Activated naive CD4-positive, alpha-beta T cell treated with anti-CD3 and anti-CD28 coated beads for 36 hours (primary cell): ENCODE measurements around the gene MMEL1. TPM values are rescaled to one million over a fixed set of nuclear protein-coding genes. Genes with fewer than 3 reads are reported as not detected.
"Not testable (repeated sequence)": the region's sequence is repeated elsewhere in the genome, so short reads cannot be mapped to it uniquely, and the experiment has no call there.

ENCODE experiments used
- CTCF ChIA-PET: fragments of 350-600 bp; sonication (Branson Sonifier 250); formaldehyde crosslinking; loops from one replicate; lab custom pipeline; 2021; ENCODE audit warnings: antibody characterized with exemption; lab: Charles Lee
- DNase-seq: peaks from one replicate; pipeline ENCODE4 v3.0.0-alpha.2; 2020
- H3K27ac Mint-ChIP-seq: one replicate; pipeline ENCODE4 v1.8.0; 2021; ENCODE audit warnings: mild to moderate bottlenecking, mixed read lengths
- H3K27me3 Mint-ChIP-seq: one replicate; pipeline ENCODE4 v1.8.0; 2021; ENCODE audit warnings: low read depth, mixed read lengths
- H3K36me3 Mint-ChIP-seq: one replicate; pipeline ENCODE4 v1.8.0; 2021; ENCODE audit warnings: low read depth, mixed read lengths
- H3K4me1 Mint-ChIP-seq: one replicate; pipeline ENCODE4 v1.8.0; 2021; ENCODE audit warnings: low read depth, mixed read lengths
- H3K4me3 Mint-ChIP-seq: one replicate; pipeline ENCODE4 v1.8.0; 2021; ENCODE audit warnings: mild to moderate bottlenecking, moderate library complexity, mixed read lengths
- H3K9me3 Mint-ChIP-seq: one replicate; pipeline ENCODE4 v1.8.0; 2021; ENCODE audit warnings: mixed read lengths
- intact Hi-C: fragments of 100-400 bp; cut with micrococcal nuclease; formaldehyde crosslinking; loops from one replicate; pipeline ENCODE4 v1.15.1; 2023
- total RNA-seq, 2 experiments: library from RNA; stranded (reverse); gene quantifications; one replicate each; pipeline ENCODE4 v1.2.3, GENCODE V29; 2021

MMEL1 gene
- total RNA-seq, 2 experiments from 2014 or later = 1.2 to 1.5 TPM

DNA sequence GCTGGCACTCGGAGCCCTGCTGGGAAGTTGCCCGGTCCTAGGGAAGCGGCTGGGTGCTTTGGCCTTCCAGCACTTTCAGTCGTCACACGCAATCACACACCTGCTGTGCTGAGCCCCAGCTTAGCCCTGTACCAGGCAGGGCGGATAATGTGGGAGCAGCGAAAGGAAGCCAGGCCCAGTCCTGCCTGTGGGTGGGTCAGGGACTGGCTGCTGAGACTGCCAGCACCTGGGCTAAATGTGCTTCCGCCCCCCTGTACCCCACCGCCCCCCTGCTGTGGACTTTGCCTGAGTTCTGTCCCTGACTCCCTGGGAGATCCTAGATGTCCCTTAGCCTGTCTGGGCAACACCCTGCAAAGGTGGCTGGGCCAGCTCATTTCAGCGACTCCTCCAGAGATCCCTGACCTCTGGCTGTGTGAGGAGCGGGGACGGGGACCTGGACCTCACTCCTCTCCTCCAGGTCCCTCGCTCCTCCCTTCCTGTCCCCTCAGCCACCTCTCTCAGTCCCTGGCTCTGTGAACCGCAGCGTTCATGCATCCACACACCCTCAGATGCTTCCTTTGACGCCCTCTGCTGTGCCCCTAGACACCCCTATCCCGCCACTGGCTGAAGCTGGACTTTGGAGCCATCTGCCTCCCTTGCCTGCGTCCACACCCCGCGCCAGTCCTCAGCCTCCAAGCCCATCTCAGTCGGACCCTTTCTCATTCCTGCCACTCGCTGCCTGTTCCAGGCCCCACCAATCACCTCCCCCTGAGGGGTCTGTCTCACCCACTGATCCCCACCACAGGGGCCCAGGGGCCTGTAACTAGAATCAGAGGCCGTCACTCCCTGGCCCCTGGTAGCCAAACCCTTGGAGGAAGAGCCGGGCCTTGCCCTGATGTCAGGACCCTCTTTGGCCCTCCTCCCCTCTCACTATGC, 1.4 kb downstream of the MMEL1 start:
- Mint-ChIP-seq H3K9me3 (peaks cover 5% of the 10 kb centered on the region), H3K27me3 (peaks cover 28% of the 10 kb centered on the region), H3K36me3 (no peaks in the 10 kb centered on the region), H3K4me3 (no peak overlapping the region), H3K4me1 (peaks cover 9% of the 10 kb centered on the region), H3K27ac (no peak overlapping the region)
- intact Hi-C loops = no loop called here
- CTCF ChIA-PET = no interaction called here
- DNase-seq = no peak

DNA sequence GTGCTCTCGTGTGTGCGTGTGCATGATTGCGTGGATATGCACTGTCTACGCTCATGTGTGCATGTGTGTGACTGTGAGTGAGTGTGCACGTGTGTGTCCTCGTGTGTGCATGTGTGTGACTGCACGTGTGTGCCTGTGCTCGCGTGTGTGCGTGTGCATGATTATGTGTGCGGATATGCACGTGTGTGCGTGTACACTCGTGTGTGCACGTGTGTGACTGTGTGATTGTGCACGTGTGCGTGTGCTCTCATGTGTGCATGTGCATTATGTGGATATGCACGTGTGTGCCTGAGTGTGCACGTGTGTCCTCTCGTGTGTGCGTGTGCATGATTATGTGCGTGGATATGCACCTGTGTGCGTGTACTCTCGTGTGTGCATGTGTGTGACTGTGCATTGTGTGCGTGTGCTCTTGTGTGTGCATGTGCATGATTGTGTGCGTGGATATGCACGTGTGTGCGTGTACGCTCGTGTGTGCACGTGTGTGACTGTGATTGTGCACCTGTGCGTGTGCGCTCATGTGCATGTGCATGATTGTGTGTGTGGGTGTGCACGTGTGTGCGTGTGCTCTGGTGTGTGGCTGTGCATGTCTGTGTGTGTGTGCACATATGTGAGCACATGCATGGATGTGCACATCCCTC, 2.2 kb downstream of the MMEL1 start:
- H3K4me3 Mint-ChIP-seq = no peak overlapping the region
- CTCF ChIA-PET = no interaction called here
- DNase-seq = no peak
- intact Hi-C loops = no loop called here
- peaks cover 5% of the 10 kb centered on the region for H3K9me3 Mint-ChIP-seq
- H3K27me3 Mint-ChIP-seq = peaks cover 33% of the 10 kb centered on the region
- peaks cover 9% of the 10 kb centered on the region for H3K4me1 Mint-ChIP-seq
- H3K36me3 Mint-ChIP-seq = no peaks in the 10 kb centered on the region
- H3K27ac Mint-ChIP-seq = no peak overlapping the region

DNA sequence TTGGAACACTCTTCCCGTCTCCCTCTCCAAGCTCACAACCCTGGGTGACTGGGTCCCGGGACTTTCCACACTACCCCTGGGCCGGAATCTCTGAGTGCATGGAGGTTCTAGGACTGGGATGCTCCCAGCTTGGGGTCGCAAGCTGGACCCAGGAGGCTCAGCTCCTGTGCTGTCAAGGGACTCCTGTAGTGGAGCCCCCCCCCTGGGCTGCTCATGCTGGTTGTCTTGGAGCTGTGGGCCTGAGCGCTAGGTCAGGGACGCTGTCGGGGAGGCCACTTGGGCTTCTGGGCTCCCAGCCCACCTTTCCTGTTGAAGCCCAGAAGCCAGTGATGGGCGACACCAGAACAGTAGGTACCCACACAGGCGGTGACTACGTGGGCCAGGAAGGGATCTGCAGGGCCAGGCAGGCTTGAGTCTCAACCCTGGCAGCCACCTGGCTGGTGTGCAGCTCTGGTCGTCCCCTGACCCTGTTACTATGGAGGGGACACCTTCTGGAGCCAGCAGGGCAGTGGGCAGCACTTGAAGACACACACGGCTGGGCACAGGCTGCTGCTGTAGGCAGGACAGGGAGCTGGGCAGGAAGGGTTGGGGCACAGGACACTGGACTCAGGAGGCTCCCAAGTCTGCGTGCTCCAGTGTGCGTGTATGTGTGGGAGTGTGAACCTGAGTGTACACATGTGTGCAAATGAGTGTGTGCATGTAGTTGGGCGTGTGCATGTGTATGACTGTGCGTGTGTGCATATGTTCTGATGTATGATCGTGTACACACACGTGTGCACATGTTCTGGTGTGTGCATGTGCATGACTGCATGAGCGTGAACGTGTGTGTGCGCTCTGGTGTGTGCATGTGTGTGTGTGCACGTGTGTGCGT, 3.0 kb downstream of the MMEL1 start:
- Mint-ChIP-seq H3K27me3 (peaks cover 35% of the 10 kb centered on the region), H3K9me3 (peaks cover 5% of the 10 kb centered on the region), H3K4me3 (no peak overlapping the region), H3K4me1 (peaks cover 9% of the 10 kb centered on the region), H3K36me3 (no peaks in the 10 kb centered on the region), H3K27ac (no peak overlapping the region)
- intact Hi-C loops = no loop called here
- CTCF ChIA-PET = no interaction called here
- DNase-seq = no peak

DNA sequence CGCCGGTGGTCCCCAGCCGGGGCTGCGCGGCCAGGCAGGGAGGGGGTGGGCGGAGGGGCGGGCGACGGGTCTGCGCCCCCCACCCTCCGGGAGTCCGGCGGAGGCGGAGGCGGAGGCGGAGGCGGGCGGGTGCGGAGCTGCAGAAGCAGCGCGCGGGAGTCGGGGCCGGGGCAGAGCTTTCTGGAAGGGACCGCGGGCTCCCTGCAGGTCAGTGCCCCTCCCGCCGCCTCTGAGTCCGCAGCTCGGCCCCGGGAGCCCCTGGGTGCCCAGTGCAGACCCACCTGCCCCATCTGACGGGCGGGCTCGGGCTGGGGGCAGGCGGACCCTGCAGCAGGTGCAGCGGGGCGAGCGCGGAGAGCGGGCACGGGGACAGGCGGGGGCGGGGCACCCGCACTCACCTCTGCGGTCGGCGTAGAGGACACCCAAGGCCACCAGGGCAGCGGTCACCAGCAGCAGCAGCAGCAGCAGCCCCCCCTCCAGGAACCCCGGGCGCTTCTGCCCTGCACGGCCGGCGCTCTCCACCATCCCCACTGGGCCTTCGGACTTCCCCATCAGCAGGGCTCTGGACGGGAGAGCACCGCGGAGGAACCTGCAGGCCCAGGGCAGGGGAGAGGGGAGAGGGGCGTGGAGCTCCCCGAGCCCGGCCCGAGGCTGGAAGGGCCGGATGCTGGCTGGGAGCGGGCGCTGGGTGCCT, 3.7 kb downstream of the MMEL1 start:
- no peak for DNase-seq
- H3K9me3 Mint-ChIP-seq = peaks cover 5% of the 10 kb centered on the region
- H3K36me3 Mint-ChIP-seq = no peaks in the 10 kb centered on the region
- H3K4me3 Mint-ChIP-seq = no peak overlapping the region
- peaks cover 9% of the 10 kb centered on the region for H3K4me1 Mint-ChIP-seq
- H3K27me3 Mint-ChIP-seq = peaks cover 39% of the 10 kb centered on the region
- no peak overlapping the region for H3K27ac Mint-ChIP-seq
- intact Hi-C loops = no loop called here
- CTCF ChIA-PET = no interaction called here

DNA sequence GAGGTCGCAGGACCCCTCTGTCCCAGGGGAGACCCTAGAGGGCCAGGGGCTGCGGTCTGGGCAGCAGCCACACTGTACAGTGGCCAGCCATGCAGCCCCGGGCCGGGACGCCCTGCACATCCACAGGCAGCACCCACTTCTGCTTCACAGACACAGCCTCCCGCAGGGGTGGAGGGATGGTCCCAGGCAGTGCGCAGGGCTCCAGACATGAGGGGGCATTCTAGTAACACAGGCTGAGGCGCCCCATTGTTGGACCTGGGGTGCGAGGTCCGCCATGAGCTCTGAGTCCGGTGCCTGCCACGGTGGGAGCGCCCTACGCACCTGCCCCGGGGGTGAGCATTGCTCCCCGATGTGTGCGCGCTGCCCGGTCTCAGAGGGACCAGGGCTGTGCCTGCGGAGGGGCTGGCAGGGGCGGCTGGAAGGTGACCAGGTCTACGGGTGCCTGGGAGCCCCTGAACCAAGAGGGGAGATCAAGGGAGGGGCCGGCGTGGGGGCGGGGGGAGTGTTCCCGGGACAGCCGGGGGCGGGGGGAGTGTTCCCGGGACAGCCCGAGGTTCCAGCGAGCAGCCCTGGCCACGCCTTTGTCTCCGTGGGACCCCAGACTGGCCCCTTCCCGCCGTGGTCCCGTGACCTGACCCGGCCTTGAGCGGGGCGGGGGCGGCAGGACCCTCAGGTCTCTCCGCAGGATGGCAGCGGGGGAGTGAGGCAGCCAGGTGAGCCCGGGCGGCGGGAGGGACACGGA, 4.5 kb downstream of the MMEL1 start:
- no peak for DNase-seq
- H3K36me3 Mint-ChIP-seq = no peaks in the 10 kb centered on the region
- peaks cover 5% of the 10 kb centered on the region for H3K9me3 Mint-ChIP-seq
- peaks cover 39% of the 10 kb centered on the region for H3K27me3 Mint-ChIP-seq
- no peak overlapping the region for H3K27ac Mint-ChIP-seq
- H3K4me1 Mint-ChIP-seq = peaks cover 14% of the 10 kb centered on the region
- intact Hi-C loops = no loop called here
- no peak overlapping the region for H3K4me3 Mint-ChIP-seq
- CTCF ChIA-PET = no interaction called here

DNA sequence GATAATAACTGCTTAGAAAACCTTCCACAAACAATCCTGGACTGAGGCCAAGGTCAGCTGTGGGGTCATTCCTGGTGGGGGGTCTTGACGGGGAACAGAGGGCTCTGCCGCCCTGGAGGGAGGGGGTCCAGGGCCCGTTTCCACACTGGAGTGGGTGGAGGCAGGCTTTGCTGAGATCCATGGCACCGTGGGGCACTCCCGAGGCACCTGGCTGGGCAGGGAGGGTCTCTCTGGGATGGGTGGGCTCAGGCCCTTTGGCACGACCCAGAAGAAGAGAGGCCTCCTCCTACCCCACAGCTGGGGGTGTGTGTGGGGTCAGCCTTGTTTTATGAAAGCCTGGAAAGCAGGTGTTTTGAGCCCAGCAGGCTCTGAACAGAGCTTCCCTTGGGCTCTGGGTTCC, 5.1 kb downstream of the MMEL1 start:
- H3K9me3 Mint-ChIP-seq = peaks cover 5% of the 10 kb centered on the region
- H3K4me3 Mint-ChIP-seq = no peak overlapping the region
- no peak for DNase-seq
- H3K4me1 Mint-ChIP-seq = peaks cover 18% of the 10 kb centered on the region
- CTCF ChIA-PET = no interaction called here
- H3K36me3 Mint-ChIP-seq = no peaks in the 10 kb centered on the region
- intact Hi-C loops = no loop called here
- H3K27ac Mint-ChIP-seq = no peak overlapping the region
- peaks cover 39% of the 10 kb centered on the region for H3K27me3 Mint-ChIP-seq

DNA sequence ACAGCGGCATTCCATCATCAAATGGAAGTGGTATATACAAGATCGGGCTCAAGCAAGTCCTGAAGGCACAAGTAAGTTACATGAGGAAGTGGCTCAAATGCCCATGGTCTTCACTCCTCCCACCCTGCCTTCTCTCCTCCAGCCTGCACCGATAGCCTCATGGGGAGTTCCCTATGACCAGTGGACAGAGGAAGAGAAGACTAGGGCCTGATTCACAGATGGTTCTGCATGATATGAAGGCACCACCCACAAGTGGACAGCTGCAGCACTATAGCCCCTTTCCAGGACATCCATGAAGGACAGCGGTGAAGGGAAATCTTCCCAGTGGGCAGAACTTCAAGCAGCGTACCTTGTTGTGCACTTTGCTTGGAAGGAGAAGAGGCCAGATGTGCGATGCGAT, 7.1 kb downstream of the MMEL1 start:
- H3K9me3 Mint-ChIP-seq, H3K36me3 Mint-ChIP-seq, intact Hi-C loops, CTCF ChIA-PET, H3K27ac Mint-ChIP-seq, DNase-seq, H3K4me3 Mint-ChIP-seq: not testable (repeated sequence)
- H3K27me3 Mint-ChIP-seq = peaks cover 34% of the 10 kb centered on the region
- peaks cover 21% of the 10 kb centered on the region for H3K4me1 Mint-ChIP-seq

DNA sequence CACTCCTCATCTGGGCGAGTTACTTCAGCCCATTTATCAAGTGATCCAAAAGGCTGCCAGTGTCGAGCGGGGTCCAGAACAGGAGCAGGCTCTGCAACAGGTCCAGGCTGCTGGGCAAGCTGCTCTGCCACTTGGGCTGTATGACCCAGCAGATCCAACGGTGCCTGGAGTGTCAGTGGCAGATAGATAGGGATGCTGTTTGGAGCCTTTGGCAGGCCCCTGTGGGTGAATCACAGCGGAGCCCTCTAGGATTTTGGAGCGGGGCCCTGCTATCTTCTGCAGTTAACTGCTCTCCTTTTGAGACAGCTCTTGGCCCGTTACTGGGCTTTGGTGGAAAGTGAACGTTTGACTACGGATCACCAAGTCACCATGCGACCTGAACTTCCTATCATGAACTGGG, 7.5 kb downstream of the MMEL1 start:
- intact Hi-C loops = no loop called here
- no peak overlapping the region for H3K4me3 Mint-ChIP-seq
- H3K36me3 Mint-ChIP-seq = no peaks in the 10 kb centered on the region
- H3K4me1 Mint-ChIP-seq = peaks cover 16% of the 10 kb centered on the region
- peaks cover 30% of the 10 kb centered on the region for H3K27me3 Mint-ChIP-seq
- peaks cover 6% of the 10 kb centered on the region for H3K9me3 Mint-ChIP-seq
- DNase-seq = no peak
- CTCF ChIA-PET = no interaction called here
- H3K27ac Mint-ChIP-seq = no peak overlapping the region

DNA sequence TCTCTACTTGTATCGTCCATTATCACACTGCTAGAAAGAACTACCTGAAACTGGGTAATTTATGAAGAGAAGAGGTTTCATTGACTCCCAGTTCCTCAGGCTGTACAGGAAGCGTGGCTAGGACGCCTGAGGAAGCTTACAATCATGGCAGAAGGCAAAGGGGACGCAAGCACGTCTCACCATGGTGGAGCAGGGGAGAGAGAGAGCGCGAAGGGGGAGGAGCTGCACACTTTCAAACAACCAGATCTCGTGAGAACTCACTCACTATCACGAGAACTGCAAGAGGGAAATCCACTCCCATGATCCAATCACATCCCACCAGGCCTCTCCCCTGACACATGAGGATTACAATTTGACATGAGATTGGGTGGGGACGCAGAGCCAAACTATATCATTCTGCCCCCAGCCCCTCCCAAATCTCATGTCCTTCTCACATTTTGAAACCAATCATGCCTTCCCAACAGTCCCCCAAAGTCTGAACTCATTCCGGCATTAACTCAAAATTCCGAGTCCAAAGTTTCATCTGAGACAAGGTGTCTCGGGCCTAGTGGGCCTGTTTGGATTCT, 8.0 kb downstream of the MMEL1 start:
- Mint-ChIP-seq H3K4me1 (peaks cover 13% of the 10 kb centered on the region), H3K27me3 (peaks cover 25% of the 10 kb centered on the region), H3K4me3 (no peak overlapping the region), H3K27ac (no peak overlapping the region), H3K9me3 (peaks cover 8% of the 10 kb centered on the region), H3K36me3 (no peaks in the 10 kb centered on the region)
- DNase-seq = no peak
- intact Hi-C loops = no loop called here
- CTCF ChIA-PET = no interaction called here

DNA sequence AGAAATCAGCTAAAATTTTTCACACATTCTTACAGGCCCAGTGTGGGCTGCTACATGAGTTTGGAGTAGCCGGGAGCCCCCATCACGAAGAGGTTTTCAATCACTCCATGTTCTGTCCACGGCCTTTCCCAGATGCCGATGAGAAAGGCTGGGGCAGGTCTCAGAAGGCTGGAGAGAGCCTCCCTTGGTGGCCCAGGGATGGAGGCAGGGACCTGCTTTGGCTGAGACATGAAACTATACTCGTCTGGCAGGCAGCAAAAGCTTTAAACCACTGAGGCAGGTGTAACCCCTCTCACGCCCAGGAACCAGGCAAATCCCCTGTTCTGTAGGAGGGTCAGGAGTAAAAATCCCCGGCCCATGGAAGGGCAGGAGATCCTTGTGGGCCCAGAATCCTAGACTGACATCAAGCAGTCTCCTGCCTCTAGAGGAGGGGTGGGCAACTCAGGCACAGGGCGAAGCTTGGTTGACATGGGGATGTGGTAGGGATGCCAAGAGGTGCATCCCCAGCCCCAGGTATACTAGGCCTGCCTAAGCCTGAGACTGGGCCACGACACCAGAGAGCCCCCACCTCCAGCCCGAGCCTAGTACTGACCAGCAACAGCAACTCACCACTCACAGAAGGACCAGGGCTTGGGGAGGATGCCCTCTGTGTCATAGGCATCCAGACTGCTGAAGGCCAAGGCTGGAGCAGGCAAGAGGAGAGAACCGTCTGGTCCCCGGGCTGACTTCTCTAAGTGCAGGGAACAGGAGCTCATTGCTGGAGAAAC, 9.1 kb downstream of the MMEL1 start:
- Mint-ChIP-seq H3K9me3 (peaks cover 10% of the 10 kb centered on the region), H3K27ac (no peak overlapping the region), H3K36me3 (no peaks in the 10 kb centered on the region), H3K4me1 (peaks cover 12% of the 10 kb centered on the region), H3K4me3 (no peak overlapping the region), H3K27me3 (peaks cover 21% of the 10 kb centered on the region)
- intact Hi-C loops = no loop called here
- DNase-seq = no peak
- CTCF ChIA-PET = interaction anchor here (0.6 to 0.7 kb wide), 2 partner anchors 20 to 40 kb away, joined by 3 read pairs; no protein-coding TSS in a partner anchor
